ENCODE data around the gene SLC7A6. TPM values are rescaled to one million over a fixed set of nuclear protein-coding genes. Genes with fewer than 3 reads are reported as not detected.
A peak's percentile ranks its signal among the peaks of the same experiment; 100 is the strongest.

SLC7A6 gene
- total RNA-seq, 1 donor: 15.2 TPM

- TF ChIP-seq CTCF (IDR thresholded peaks at IDR 0.05; ENCODE audit: insufficient read depth, low read length): no peak
- H3K4me3 ChIP-seq (ENCODE audit: low read depth, low read length): no peak overlapping the region
- DNase-seq (ENCODE audit: low read depth): no peak
These were observed 78.8 kb downstream of the SLC7A6 start for GRCh38 chr16:68343137-68343536.

GRCh38 chr16:68344252-68344651 is 79.9 kb downstream of the SLC7A6 start:
- TF ChIP-seq CTCF (IDR thresholded peaks at IDR 0.05; ENCODE audit: insufficient read depth, low read length): no peak
- no peak for DNase-seq (ENCODE audit: low read depth)
- no peak overlapping the region for H3K4me3 ChIP-seq (ENCODE audit: low read depth, low read length)

GRCh38 chr16:68345351-68345810 is 81.1 kb downstream of the SLC7A6 start:
- no peak overlapping the region for H3K4me3 ChIP-seq (ENCODE audit: low read depth, low read length)
- peak; percentile 40 for DNase-seq (ENCODE audit: low read depth)
- no peak for TF ChIP-seq CTCF (IDR thresholded peaks at IDR 0.05; ENCODE audit: insufficient read depth, low read length)

- DNase-seq (ENCODE audit: low read depth): no peak
- no peak for TF ChIP-seq CTCF (IDR thresholded peaks at IDR 0.05; ENCODE audit: insufficient read depth, low read length)
- H3K4me3 ChIP-seq (ENCODE audit: low read depth, low read length): no peak overlapping the region
These were observed 81.8 kb downstream of the SLC7A6 start for GRCh38 chr16:68345958-68346635.

GRCh38 chr16:68346892-68347480 is 82.7 kb downstream of the SLC7A6 start:
- DNase-seq (ENCODE audit: low read depth): no peak
- TF ChIP-seq CTCF (IDR thresholded peaks at IDR 0.05; ENCODE audit: insufficient read depth, low read length): no peak
- H3K4me3 ChIP-seq (ENCODE audit: low read depth, low read length): no peak overlapping the region

GRCh38 chr16:68347605-68348004 is 83.3 kb downstream of the SLC7A6 start:
- no peak for TF ChIP-seq CTCF (IDR thresholded peaks at IDR 0.05; ENCODE audit: insufficient read depth, low read length)
- no peak for DNase-seq (ENCODE audit: low read depth)
- no peak overlapping the region for H3K4me3 ChIP-seq (ENCODE audit: low read depth, low read length)

All from fibroblast of the aortic adventitia (primary cell).